CD14-positive monocyte (primary cell): ENCODE results near the gene LGR4. TPM values are rescaled to one million over a fixed set of nuclear protein-coding genes. Genes with fewer than 3 reads are reported as not detected.

Source experiments
- DNase-seq, 3 donors: peaks; one replicate each; pipeline ENCODE4 v3.0.0-alpha.2; 2011 to 2022
- H2AFZ ChIP-seq: 2 replicates; pipeline ENCODE4 v1.6.0; 2012; ENCODE audit warnings: mild to moderate bottlenecking, low read depth, low read length, inconsistent platforms; ENCODE audit not compliant: insufficient read depth, poor library complexity, severe bottlenecking
- H3K27ac ChIP-seq, 2 donors: 1 replicate in 1 of 2; 2 replicates in 1 of 2; pipeline ENCODE4 v1.5.1; 2012 to 2013; ENCODE audit warnings: low read length in 2 of 2, control low read depth in 1 of 2, inconsistent platforms in 1 of 2, low read depth in 1 of 2, mild to moderate bottlenecking in 1 of 2
- H3K27me3 ChIP-seq, 2 donors: one replicate each; pipeline versions ENCODE4 v1.6.0 to v1.6.1; 2011 to 2013; ENCODE audit warnings: low read length in 2 of 2; ENCODE audit not compliant: control insufficient read depth in 2 of 2, insufficient read depth in 2 of 2
- H3K36me3 ChIP-seq, 2 donors: replicated peaks in 1 of 2; 1 replicate in 1 of 2; 2 replicates in 1 of 2; pipeline versions ENCODE4 v1.5.1 to v1.6.1; 2012 to 2013; ENCODE audit warnings: low read length in 2 of 2, control low read depth in 1 of 2, inconsistent platforms in 1 of 2, mild to moderate bottlenecking in 1 of 2; ENCODE audit not compliant: insufficient read depth in 2 of 2, control insufficient read depth in 1 of 2
- H3K4me1 ChIP-seq, 2 donors: 1 replicate in 1 of 2; 2 replicates in 1 of 2; pipeline versions ENCODE4 v1.5.1 to v1.6.1; 2012 to 2013; ENCODE audit warnings: low read length in 2 of 2, control low read depth in 1 of 2, inconsistent platforms in 1 of 2, mild to moderate bottlenecking in 1 of 2, moderate library complexity in 1 of 2; ENCODE audit not compliant: insufficient read depth in 2 of 2, control insufficient read depth in 1 of 2
- H3K4me2 ChIP-seq: replicated peaks from 2 replicates; pipeline ENCODE3; 2012; ENCODE audit warnings: low read length, moderate library complexity, mild to moderate bottlenecking; ENCODE audit not compliant: poor library complexity, severe bottlenecking; ENCODE audit errors: extremely low read depth
- H3K4me3 ChIP-seq, 3 experiments: fragments of 200-600 bp in 1 of 3; sonication (generic) in 1 of 3; replicated peaks in 1 of 3; 1 replicate in 2 of 3; 2 replicates in 1 of 3; pipeline ENCODE4 v1.5.1; 2011 to 2013; ENCODE audit warnings: low read length in 3 of 3, mild to moderate bottlenecking in 3 of 3, control low read depth in 2 of 3, low read depth in 2 of 3, inconsistent platforms in 1 of 3, moderate library complexity in 1 of 3
- H3K79me2 ChIP-seq: 2 replicates; pipeline ENCODE4 v1.6.0; 2012; ENCODE audit warnings: mild to moderate bottlenecking, control low read depth, inconsistent platforms, low read length, moderate library complexity; ENCODE audit not compliant: insufficient read depth
- H3K9ac ChIP-seq: 2 replicates; pipeline ENCODE4 v1.6.0; 2017; ENCODE audit warnings: low read length, mild to moderate bottlenecking; ENCODE audit not compliant: insufficient read depth, poor library complexity, severe bottlenecking
- H3K9me3 ChIP-seq, 2 donors: replicated peaks in 1 of 2; 1 replicate in 1 of 2; 2 replicates in 1 of 2; pipeline versions ENCODE4 v1.5.1 to v1.6.1; 2012 to 2013; ENCODE audit warnings: low read length in 2 of 2, control low read depth in 1 of 2; ENCODE audit not compliant: control insufficient read depth in 1 of 2, insufficient read depth in 1 of 2
- H4K20me1 ChIP-seq: 2 replicates; pipeline ENCODE4 v1.6.0; 2012; ENCODE audit warnings: mild to moderate bottlenecking, low read length, control low read depth, moderate library complexity; ENCODE audit not compliant: insufficient read depth
- H3K27ac Mint-ChIP-seq, 7 donors: one replicate each; pipeline ENCODE4 v1.8.0; 2020; ENCODE audit warnings: mild to moderate bottlenecking in 7 of 7, mixed read lengths in 7 of 7, moderate library complexity in 6 of 7, inconsistent platforms in 2 of 7
- H3K27me3 Mint-ChIP-seq, 3 donors: one replicate each; pipeline ENCODE4 v1.8.0; 2021 to 2022; ENCODE audit warnings: low read depth in 3 of 3, mild to moderate bottlenecking in 3 of 3, mixed read lengths in 3 of 3, moderate library complexity in 3 of 3, inconsistent platforms in 1 of 3
- H3K36me3 Mint-ChIP-seq, 2 donors: one replicate each; pipeline ENCODE4 v1.8.0; 2020; ENCODE audit warnings: mixed read lengths in 2 of 2, inconsistent platforms in 1 of 2, mild to moderate bottlenecking in 1 of 2
- H3K4me1 Mint-ChIP-seq: one replicate; pipeline ENCODE4 v1.8.0; 2020; ENCODE audit warnings: mild to moderate bottlenecking, mixed read lengths
- H3K4me3 Mint-ChIP-seq, 2 donors: one replicate each; pipeline ENCODE4 v1.8.0; 2020; ENCODE audit warnings: mild to moderate bottlenecking in 2 of 2, mixed read lengths in 2 of 2, moderate library complexity in 1 of 2
- H3K9me3 Mint-ChIP-seq, 7 donors: one replicate each; pipeline ENCODE4 v1.8.0; 2020 to 2022; ENCODE audit warnings: mixed read lengths in 7 of 7, mild to moderate bottlenecking in 6 of 7, moderate library complexity in 6 of 7, inconsistent platforms in 2 of 7
- CTCF ChIP-seq: fragments of 200-600 bp; IDR thresholded peaks from one replicate; pipeline ENCODE4 v1.8.0; 2022; ENCODE audit warnings: antibody characterized with exemption, mild to moderate bottlenecking
- WGBS: methylation state at CpG from one replicate; pipeline ENCODE4 v1.1.5; 2013; ENCODE audit warnings: missing lambda C conversion rate; ENCODE audit not compliant: insufficient coverage; 5-methylcytosine and 5-hydroxymethylcytosine counted together
- intact Hi-C, 2 donors: fragments of 100-400 bp; cut with micrococcal nuclease; formaldehyde crosslinking; loops; one replicate each; pipeline versions ENCODE4 v1.15.0 to v1.15.1; 2023
- polyA plus RNA-seq, 3 donors: library from polyadenylated mRNA; depleted of rRNA in 1 of 3; unstranded in 2 of 3; stranded (reverse) in 1 of 3; fragments of 300-500 nt in 2 of 3; fragments of >200 nt in 1 of 3; fragmentation: Illumina TruSeq in 2 of 3; gene quantifications; 1 replicate in 2 of 3; 2 replicates in 1 of 3; pipeline ENCODE4 v1.2.3, GENCODE V29; 2012 to 2021

LGR4 gene
- polyA plus RNA-seq, 3 donors = 0.67 to 0.92 (median 0.72) TPM

- no peak overlapping the region for H3K27ac Mint-ChIP-seq
Measured at GRCh38 chr11:27386181-27386845, 86.3 kb downstream of the LGR4 start.

GRCh38 chr11:27385245-27385644 lies 87.3 kb downstream of the LGR4 start:
- no peak overlapping the region for H3K27ac Mint-ChIP-seq

More at GRCh38 chr11:27386181-27386845, 86.3 kb downstream of the LGR4 start:
- H3K27me3 ChIP-seq = no peaks in the 10 kb centered on the region
- Mint-ChIP-seq H3K4me1 (no peaks in the 10 kb centered on the region), H3K36me3 (no peaks in the 10 kb centered on the region), H3K27me3 (no peaks in the 10 kb centered on the region), H3K9me3 (peaks cover 0 to 3% (median 0%) of the 10 kb centered on the region in 7 donors), H3K4me3 (peak overlapping the region in 1 of 2 donors; percentile 48)
- H3K4me3 ChIP-seq = no peak overlapping the region
- intact Hi-C loops = no loop called here
- no peak for DNase-seq
- H3K36me3 ChIP-seq = no peaks in the 10 kb centered on the region
- H4K20me1 ChIP-seq = no peaks in the 10 kb centered on the region
- no CpG with 5 or more reads among the region's 4 CpGs for WGBS
- no peak overlapping the region for H3K9ac ChIP-seq
- H2AFZ ChIP-seq = no peak overlapping the region
- TF ChIP-seq CTCF = no peak
- H3K27ac ChIP-seq = no peak overlapping the region
- no peaks in the 10 kb centered on the region for H3K9me3 ChIP-seq
- H3K4me2 ChIP-seq = no peak overlapping the region
- H3K4me1 ChIP-seq = no peaks in the 10 kb centered on the region
- no peaks in the 10 kb centered on the region for H3K79me2 ChIP-seq

More at GRCh38 chr11:27385245-27385644, 87.3 kb downstream of the LGR4 start:
- H3K27me3 ChIP-seq = no peaks in the 10 kb centered on the region
- Mint-ChIP-seq H3K36me3 (no peaks in the 10 kb centered on the region), H3K9me3 (peaks cover 0 to 3% (median 0%) of the 10 kb centered on the region in 7 donors), H3K27me3 (no peaks in the 10 kb centered on the region), H3K4me3 (no peak overlapping the region), H3K4me1 (no peaks in the 10 kb centered on the region)
- no peaks in the 10 kb centered on the region for H3K9me3 ChIP-seq
- H3K9ac ChIP-seq = no peak overlapping the region
- no peaks in the 10 kb centered on the region for H3K36me3 ChIP-seq
- intact Hi-C loops = no loop called here
- H4K20me1 ChIP-seq = no peaks in the 10 kb centered on the region
- H3K79me2 ChIP-seq = no peaks in the 10 kb centered on the region
- H3K27ac ChIP-seq = no peak overlapping the region
- H2AFZ ChIP-seq = no peak overlapping the region
- H3K4me1 ChIP-seq = no peaks in the 10 kb centered on the region
- TF ChIP-seq CTCF = no peak
- no peak overlapping the region for H3K4me2 ChIP-seq
- WGBS = 100% methylated on average over 3 of the region's 5 CpGs
- no peak overlapping the region for H3K4me3 ChIP-seq
- DNase-seq = no peak
